Right ventricle myocardium inferior (tissue), 1 donor: ENCODE results near the gene SLCO3A1. TPM values are rescaled to one million over a fixed set of nuclear protein-coding genes. Genes with fewer than 3 reads are reported as not detected.

Source experiments
- ATAC-seq: fragments of 200-7000 bp; cut with Tn5 transposase; one replicate; pipeline ENCODE4 v1.9.1; 2020; ENCODE audit warnings: mild to moderate bottlenecking, moderate library complexity
- DNase-seq: peaks from one replicate; pipeline ENCODE4 v3.0.0; 2021; ENCODE audit errors: missing footprints
- intact Hi-C: fragments of 100-400 bp; cut with DNase I; formaldehyde crosslinking; loops from one replicate; pipeline ENCODE4 v1.11.0; 2022
- total RNA-seq: library from RNA; stranded (reverse); fragmentation: NEBNext Ultra II Directional; extraction: Animal tissue kit (Norgen Biotek cat#: 25700); gene quantifications from one replicate; pipeline ENCODE4 v1.2.1, GENCODE V29; 2021
- donor health status: DM: no; HTN: yes; CAD: no; lungs with severe emphysema.

Gene SLCO3A1
- total RNA-seq, 1 donor from 2014 or later = 45.9 TPM

DNA sequence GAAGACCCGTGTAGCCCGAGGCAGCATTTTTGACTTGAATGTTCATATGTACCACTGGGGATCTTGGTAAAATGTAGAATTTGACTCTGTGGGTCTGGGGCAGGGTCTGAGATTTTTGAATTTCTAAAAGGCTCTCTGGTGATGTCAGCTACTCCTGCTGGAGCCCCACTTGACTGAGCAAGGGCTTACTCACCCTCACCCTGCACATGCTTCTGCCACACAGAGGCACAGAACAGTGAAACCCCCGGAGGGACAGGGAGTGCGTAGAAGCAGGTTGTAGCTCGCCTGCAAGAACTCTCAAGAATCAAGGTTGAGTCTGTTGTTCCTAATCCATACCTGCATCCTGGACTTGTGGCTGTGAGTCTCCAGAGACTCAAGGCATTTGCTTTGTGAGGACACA is 41.1 kb downstream of the SLCO3A1 start:
- DNase-seq (no peak), ATAC-seq (no peak)
- intact Hi-C loops = loop anchor here (5.0 kb wide), 1 partner anchor 33 kb away; no protein-coding TSS in a partner anchor

DNA sequence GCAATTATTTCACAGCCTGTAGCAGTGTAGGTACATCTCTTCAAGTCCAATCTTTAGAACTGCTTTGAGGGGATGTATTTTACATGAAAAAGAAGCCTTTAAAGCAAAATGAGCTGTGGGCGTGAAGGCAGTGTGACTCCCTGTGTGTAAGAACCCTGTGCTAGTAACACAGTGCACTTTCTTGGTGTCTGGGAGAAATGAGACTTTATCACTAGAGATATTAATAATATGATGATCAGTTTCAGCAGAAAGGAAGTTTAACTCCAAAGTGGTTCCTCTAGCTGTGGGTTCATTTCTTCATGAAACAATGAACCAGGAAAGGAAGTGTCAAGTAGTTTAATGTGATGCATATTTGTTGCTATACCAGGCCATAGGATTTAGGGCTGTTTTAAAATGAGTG is 41.5 kb downstream of the SLCO3A1 start:
- DNase-seq (no peak), ATAC-seq (no peak)
- intact Hi-C loops = no loop called here

DNA sequence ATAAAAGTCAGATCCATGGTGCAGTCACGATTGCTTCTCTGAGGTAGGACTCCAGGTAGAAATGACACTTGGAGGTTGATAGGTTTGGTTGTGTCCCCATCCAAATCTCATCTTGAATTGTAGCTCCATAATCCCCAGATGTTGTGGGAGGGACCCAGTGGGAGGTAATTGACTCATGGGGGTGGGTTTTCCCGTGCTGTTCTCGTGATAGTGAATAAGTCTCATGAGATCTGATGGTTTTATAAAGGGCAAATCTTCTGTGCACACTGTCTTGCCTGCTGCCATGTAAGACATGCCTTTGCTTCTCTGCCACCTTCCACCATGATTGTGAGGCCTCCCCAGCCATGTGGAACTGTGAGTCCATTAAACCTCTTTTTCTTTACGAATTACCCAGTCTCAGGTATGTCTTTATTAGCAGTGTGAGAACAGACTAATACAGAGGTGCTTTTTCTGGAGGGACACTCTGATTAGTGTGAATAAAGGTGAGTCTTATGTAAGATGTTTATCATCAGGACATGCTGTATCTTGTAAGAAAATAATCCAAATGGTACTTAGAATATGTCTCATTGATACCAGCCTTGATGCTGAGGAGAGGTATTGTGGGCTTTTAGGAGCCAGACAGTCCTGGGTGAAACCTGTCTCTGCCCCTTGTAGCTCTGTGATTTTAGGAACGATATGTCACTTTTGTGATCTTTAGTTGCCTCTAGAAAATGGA is 43.0 kb downstream of the SLCO3A1 start:
- intact Hi-C loops = no loop called here
- no peak for DNase-seq
- no peak for ATAC-seq

DNA sequence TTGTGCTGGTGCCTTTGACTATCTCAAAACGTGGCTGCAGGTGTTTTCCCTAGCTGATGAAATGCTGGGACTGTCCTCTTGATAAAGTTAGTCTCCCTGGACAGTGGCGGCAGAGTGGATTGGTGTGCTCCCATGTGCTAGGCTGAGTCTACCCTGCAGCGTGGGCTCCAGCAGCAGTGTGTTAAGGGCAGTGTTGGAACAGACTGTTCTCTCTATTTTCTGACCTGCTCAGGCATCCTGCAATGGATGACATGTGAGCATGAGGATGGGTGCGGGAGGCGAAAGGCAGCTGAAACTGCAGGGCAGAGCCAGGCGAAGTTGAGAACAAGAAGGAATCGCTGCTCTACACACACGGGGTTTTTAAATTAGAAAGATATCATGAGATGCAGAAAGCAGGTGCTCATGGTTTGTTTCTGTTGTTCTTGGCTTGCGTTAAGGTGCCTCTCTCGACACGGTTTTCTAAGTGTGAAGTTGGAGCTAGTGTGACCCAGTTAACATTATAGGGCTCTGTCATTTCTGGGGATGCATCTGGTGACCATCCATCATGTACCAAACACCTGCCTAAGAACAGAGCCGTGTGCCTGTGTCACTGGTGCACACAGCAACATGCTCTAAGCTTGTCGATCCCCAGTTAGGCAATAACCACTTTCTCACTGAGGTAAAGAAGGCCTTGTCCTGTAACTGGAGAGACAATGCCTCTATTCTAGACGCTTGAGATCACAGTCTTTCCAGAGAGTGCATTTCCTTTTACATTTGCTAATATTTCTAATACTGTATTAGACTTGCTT is 44.3 kb downstream of the SLCO3A1 start:
- no peak for DNase-seq
- intact Hi-C loops = no loop called here
- peak; percentile 91 for ATAC-seq

DNA sequence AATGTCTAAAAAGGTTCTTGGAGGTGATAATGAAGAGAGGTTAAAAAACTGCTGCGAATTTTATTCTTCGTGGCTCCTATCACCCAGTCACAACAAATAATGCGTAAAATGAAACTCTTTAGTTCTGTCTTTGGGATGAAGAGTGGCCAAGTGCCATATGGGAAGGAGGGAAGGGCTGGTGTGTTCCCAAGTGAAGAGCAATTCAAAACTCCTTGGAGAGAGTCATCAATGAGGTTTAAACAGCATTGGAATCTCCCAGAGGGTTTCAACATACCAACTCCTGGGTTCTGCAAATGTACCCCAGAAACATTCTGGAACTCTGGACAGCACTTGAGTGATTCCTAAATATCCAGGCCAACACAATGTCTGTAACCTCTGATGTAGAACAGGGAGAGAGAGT is 45.3 kb downstream of the SLCO3A1 start:
- no peak for DNase-seq
- intact Hi-C loops = no loop called here
- no peak for ATAC-seq

DNA sequence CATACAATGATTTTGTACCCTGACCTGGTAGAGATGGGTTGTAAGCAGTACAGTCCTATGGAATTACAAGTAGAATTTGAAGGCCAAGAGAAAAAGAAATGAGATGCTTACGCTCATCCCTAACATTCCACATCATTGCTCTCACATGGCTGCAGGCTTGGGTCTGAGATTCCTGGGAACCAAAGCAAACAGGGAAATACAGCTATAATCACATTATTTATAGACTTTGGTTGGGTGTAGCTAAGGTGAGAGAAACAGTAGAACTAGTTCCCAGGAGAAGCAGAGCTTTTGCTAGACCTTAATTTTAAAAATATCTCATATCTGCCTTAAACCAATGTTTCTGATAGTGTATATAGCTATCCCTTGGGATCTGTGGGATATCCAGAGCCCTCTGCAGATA is 51.4 kb downstream of the SLCO3A1 start:
- DNase-seq (no peak), ATAC-seq (no peak)
- intact Hi-C loops = no loop called here

DNA sequence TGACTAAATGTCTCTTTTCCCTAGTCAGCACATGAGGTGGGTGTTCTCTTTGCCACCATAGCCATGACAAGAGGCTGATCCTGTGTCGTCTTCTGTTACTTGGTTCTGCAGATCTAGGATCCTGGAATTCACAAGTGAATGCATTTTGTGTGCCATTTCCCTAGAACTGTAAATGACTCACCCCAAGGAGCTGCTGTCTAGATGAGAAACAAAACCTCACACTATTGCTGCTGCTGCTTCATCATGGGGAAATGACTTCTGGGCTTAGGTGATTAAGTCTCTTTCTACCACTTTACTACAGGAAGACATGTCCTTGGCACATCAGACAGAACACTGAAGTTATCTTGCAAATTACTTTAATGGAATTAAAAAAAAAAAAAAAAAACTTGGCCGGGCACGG is 54.9 kb downstream of the SLCO3A1 start:
- no peak for DNase-seq
- intact Hi-C loops = no loop called here
- ATAC-seq = no peak

DNA sequence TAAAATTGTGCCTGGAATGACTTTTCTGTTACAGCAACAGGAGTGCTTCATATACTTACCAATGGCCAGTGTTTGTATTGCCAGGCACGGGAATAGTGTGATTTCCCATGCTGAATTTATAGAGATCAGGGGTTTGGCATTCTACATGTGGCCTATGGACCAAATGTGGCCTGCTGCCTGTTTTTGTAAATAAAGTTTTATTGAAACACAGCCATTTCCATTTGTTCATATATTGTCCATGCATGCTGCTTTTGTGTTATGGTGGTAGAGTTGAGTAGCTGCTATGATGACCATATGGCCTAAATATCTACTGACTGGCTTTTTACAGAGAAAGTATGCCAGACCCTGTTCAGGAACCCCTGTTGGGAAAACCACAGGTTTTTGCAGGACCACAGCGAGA is 55.6 kb downstream of the SLCO3A1 start:
- ATAC-seq (no peak), DNase-seq (no peak)
- intact Hi-C loops = no loop called here

DNA sequence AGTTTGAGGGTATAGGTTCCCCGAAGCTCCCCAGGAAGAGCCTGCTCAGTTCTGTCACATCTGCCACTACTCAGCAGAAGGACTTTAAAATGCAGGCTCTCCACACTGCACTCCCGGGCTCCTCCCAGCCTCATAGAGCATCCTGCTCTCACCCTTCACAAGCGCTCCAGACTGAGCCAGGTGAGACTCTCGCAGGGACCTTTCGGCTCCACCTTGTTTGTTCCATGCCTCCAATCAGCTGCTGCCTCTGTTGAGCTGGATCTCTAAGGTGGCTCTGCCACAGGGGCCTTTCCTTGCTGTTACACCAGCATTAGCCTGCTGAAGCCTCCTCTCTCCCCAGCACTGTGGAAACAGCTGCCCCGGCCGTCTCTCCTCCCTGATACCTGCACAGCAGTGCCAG is 56.1 kb downstream of the SLCO3A1 start:
- intact Hi-C loops = no loop called here
- DNase-seq (no peak), ATAC-seq (no peak)

DNA sequence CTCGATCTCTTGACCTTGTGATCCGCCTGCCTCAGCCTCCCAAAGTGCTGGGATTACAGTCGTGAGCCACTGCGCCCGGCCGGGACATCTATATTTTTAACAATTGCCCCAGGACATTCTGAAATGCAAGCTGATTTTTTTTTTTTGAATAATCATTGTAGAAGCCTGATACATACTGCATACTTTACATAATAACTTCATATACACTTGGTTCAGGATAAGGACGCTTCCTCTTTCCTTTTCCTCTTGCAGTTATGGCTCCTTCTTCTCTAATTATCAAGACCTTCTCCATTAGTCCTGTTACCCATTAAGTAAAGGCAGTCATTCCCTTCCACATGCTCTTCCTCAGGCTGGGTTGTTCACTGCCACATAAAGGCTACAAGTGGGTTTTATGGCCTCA is 58.3 kb downstream of the SLCO3A1 start:
- ATAC-seq (no peak), DNase-seq (no peak)
- intact Hi-C loops = no loop called here

DNA sequence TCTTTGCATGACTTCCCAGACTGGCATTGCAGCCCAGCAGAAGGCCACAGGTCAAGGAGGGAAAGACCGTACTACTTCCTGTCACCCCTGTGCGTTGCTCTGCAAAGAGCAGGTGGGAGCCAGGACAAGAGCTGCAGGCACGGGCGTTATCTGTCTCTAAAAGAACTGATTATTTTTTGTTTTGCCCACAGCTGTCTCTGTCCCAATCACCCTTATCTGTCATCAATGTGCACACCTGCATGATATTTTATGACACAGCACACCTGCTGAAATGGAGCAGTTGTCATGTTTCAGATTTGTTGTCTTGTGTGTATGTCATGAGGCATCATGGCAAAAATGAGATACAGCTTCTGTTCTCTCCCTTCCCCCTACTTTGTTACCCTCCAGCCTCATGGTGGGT is 58.8 kb downstream of the SLCO3A1 start:
- intact Hi-C loops = no loop called here
- ATAC-seq (no peak), DNase-seq (no peak)

DNA sequence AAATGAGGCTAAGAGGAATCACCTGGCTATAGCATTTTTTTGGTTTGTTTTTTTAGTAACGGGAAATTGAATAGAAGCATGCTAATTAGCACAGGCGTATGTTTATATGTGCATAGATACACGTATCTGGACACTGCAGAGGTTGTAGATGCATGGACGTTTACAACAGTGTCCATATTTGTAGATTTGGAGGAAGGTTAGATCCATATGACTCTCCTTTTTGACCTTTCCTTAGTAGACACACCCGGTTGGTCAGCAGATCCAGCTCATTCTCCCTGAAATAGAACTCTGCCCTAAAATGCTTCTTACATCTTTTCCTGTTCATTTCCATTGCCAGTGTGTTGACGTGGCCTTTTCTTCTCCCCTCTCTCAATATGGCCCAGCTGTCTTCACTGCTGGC is 60.1 kb downstream of the SLCO3A1 start:
- ATAC-seq (no peak), DNase-seq (no peak)
- intact Hi-C loops = no loop called here

DNA sequence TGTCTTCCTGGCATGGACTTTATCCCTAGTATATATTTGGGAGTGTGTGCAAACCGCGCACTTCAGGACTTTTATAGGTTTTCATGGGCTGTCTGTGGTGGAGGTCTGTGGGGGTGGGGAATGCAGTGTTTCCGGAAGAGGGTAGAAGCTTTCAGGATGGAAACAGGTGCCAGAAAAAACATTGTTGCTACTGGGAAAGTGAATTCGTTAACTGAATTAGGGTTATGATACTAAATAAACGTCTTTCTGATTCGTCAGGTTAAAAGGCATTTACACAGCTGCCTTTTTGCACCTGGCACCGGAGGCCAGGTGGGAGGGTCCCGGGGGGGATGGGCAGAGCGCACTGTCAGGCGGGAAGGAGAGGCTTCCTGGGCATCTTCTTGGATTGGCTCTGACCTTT is 62.1 kb downstream of the SLCO3A1 start:
- ATAC-seq (no peak), DNase-seq (no peak)
- intact Hi-C loops = no loop called here

DNA sequence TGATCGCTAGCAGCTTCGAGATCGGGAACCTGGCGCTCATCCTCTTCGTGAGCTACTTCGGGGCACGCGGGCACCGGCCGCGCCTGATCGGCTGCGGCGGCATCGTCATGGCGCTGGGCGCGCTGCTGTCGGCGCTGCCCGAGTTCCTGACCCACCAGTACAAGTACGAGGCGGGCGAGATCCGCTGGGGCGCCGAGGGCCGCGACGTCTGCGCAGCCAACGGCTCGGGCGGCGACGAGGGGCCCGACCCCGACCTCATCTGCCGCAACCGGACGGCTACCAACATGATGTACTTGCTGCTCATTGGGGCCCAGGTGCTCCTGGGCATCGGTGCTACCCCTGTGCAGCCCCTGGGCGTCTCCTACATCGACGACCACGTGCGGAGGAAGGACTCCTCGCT is 62.5 kb downstream of the SLCO3A1 start:
- no peak for ATAC-seq
- DNase-seq = no peak
- intact Hi-C loops = no loop called here

DNA sequence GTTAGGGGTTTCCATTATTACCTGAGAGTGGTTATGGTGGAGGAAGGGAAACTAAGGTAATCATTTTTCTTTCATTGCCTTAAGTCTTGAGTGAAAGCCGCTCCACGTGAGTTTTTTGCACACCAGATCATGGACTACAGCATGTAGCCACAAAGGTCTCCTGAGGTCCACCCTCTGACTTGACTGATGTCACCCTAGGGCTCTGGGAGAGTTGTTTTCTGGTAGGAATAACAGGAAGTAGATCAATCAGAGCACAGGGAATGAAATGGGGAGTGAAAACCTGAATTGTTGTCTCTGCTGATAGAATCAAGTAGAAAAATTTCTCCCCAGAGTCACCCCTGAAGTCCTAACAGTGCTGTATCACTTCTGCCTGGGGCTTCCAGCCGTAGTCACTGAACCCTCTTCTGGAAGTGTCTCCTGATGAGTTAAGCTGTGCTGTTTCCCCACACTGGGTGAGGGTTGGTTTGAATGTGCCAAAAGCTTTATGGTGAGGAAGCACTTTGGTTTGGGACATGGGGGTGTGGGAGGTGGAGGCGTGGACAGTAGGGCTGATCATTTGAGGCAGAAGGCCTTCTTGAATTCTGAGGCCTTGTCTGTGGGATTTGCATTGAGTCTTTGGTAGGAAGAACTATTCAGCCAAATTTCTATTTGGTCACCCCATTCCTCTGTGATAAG is 64.3 kb downstream of the SLCO3A1 start:
- ATAC-seq (no peak), DNase-seq (no peak)
- intact Hi-C loops = no loop called here

DNA sequence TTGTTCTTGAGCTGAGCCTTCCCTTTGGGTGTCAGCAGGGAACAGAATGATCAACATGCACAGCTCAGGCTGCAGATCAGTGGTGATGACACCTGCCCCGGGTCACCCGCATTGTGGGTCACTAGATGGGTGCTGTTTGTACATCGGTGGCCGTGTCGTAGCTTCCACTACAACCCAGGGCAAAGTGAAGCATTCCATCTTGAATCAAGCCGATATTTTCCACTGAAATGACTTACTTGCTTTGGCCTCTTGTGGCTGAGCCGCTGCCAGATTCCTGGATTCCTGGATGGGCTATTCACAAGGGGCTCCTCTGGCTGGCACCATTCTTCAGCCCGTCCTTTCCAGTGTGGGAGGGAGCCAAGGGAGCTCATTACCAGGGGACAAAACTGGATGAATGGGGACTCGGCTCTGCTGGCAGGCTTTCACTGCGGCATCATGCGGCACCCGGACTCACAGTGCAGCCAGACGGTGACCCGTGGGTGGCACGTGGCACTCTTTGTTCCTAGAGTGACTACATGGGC is 65.6 kb downstream of the SLCO3A1 start:
- DNase-seq (peak; percentile 75), ATAC-seq (peak; percentile 79)

DNA sequence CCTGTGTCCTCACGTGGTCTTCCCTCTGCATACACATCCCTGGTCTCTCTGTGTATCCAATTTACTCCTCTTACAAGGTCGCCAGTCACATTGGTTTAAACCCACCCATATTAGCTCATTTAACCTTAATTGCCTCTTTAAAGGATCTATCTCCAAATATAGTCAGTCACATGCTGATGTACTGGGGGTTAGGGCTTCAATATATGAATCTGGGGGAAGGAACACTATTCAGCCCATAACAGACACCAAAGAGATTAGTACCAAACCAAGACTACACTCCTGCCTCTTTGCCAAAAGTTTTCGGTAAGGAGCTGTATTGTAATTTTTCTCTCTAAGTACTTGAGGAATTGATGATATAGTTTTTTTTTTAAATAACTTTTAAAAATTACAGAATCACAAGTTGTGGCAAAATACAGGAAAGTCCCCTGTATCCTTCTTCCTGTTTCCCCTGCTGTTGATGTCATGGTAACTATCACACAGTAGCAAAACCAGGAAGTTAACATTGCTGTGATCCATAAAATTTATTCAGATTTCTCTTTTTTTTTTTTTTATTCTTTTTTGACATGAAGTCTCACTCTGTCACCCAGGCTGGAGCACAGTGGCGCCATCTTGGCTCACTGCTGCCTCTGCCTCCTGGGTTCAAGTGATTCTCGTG is 67.8 kb downstream of the SLCO3A1 start:
- no peak for ATAC-seq
- DNase-seq = no peak
- intact Hi-C loops = loop anchor here (5.0 kb wide), 2 partner anchors 51 to 54 kb away; no protein-coding TSS in a partner anchor

More for the DNA sequence above, 65.6 kb downstream of the SLCO3A1 start:
- intact Hi-C loops = no loop called here

DNA sequence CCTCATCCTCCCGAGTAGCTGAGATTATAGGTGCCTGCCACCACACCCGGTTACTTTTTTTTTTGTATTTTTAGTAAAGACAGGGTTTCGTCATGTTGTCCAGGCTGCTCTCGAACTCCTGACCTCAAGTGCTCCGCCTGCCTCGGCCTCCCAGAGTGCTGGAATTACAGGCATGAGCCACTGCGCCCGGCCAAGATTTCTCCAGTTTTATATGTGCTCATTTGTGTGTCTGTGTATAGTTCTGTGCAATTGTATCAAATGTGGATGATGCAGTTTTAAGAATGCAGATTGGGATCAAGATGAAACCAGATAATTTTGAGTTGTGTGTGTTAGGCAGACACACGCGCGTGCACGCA is 68.3 kb downstream of the SLCO3A1 start:
- DNase-seq = no peak
- intact Hi-C loops = loop anchor here (5.0 kb wide), 2 partner anchors 50 to 55 kb away; no protein-coding TSS in a partner anchor
- no peak for ATAC-seq
